DND-41 (cell line): ENCODE data around the gene SHC4.

Experiments
- ATAC-seq: fragments of 200-7000 bp; cut with Tn5 transposase; 3 replicates; pipeline ENCODE4 v1.9.1; 2021; ENCODE audit warnings: low read depth; ENCODE audit not compliant: insufficient read depth
- DNase-seq: peaks from one replicate; pipeline ENCODE4 v3.0.0-alpha.2; 2020
- H2AFZ ChIP-seq: 2 replicates; pipeline ENCODE4 v1.6.0; 2012; ENCODE audit warnings: low read depth, low read length
- H3K27ac ChIP-seq: 2 replicates; pipeline ENCODE4 v1.5.1; 2012; ENCODE audit warnings: low read length, inconsistent platforms
- H3K27me3 ChIP-seq: fragments of 200-600 bp; sonication (generic); 2 replicates; pipeline ENCODE4 v1.6.0; 2012; ENCODE audit warnings: low read length, mild to moderate bottlenecking, inconsistent platforms; ENCODE audit not compliant: insufficient read depth, poor library complexity
- H3K36me3 ChIP-seq: 2 replicates; pipeline ENCODE4 v1.5.1; 2012; ENCODE audit warnings: low read length, inconsistent platforms; ENCODE audit not compliant: insufficient read depth
- H3K4me1 ChIP-seq: 2 replicates; pipeline ENCODE4 v1.5.1; 2012; ENCODE audit warnings: mild to moderate bottlenecking, low read length; ENCODE audit not compliant: insufficient read depth
- H3K4me2 ChIP-seq: 2 replicates; pipeline ENCODE4 v1.6.0; 2012; ENCODE audit warnings: mild to moderate bottlenecking, moderate library complexity, low read length, inconsistent platforms; ENCODE audit not compliant: insufficient read depth
- H3K4me3 ChIP-seq, 2 experiments: fragments of 200-600 bp in 1 of 2; shearing (Covaris generic) in 1 of 2; 2 replicates each; pipeline ENCODE4 v1.5.1; 2012 to 2016; ENCODE audit warnings: inconsistent platforms in 2 of 2, low read length in 2 of 2, mild to moderate bottlenecking in 2 of 2, low read depth in 1 of 2, moderate library complexity in 1 of 2
- H3K79me2 ChIP-seq: 2 replicates; pipeline ENCODE4 v1.6.0; 2012; ENCODE audit warnings: low read length, inconsistent platforms; ENCODE audit not compliant: insufficient read depth
- H3K9ac ChIP-seq: 2 replicates; pipeline ENCODE4 v1.6.0; 2012; ENCODE audit warnings: low read depth, mild to moderate bottlenecking, inconsistent platforms, low read length, moderate library complexity
- H3K9me3 ChIP-seq: 2 replicates; pipeline ENCODE4 v1.5.1; 2012; ENCODE audit warnings: low read length, moderate library complexity, mild to moderate bottlenecking, inconsistent platforms; ENCODE audit not compliant: insufficient read depth, severe bottlenecking
- H4K20me1 ChIP-seq: 2 replicates; pipeline ENCODE4 v1.6.0; 2012; ENCODE audit warnings: low read length; ENCODE audit not compliant: insufficient read depth
- EZH2 ChIP-seq: IDR thresholded peaks from 3 replicates; pipeline ENCODE4 v1.6.1; 2012; ENCODE audit warnings: borderline replicate concordance, low read depth, mild to moderate bottlenecking, moderate library complexity, low read length, inconsistent platforms; ENCODE audit not compliant: severe bottlenecking
- TF ChIP-seq, protein P1 (sequence below): IDR thresholded peaks from 2 replicates; pipeline ENCODE4 v1.5.1; 2012; ENCODE audit warnings: borderline replicate concordance, low read length, moderate library complexity, mild to moderate bottlenecking; ENCODE audit not compliant: poor library complexity, severe bottlenecking; ENCODE audit errors: extremely low read depth

The SHC4 gene

DNA sequence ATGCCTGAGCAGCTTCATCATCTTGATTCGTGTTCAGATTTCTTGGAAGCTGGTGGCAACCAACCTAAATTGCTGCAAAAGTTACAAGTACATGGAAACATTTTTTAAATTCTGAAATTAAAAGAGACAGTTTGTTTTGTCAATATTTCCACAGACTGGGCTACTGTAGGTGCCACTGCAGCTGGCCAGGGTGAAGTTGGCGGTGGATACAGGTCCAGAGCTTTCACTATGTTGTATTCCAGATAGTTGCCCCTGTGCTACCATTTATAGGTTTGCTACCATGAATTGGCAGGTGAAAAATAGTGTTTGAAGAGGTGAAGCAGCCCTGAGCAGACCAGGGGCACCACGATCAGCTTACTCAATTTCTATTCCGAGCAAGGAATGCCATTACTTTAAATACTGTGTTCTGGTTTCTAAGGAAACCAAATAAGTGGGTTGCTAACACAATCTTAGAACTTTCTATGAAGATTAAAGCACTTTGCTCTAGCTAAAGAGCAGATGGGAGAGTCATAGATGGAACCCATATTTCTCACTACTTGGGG is 21.2 kb upstream of the SHC4 start:
- no peak for DNase-seq
- Histone ChIP-seq H3K36me3 (no peaks in the 10 kb centered on the region), H3K27ac (no peak overlapping the region), H3K4me1 (no peaks in the 10 kb centered on the region), H3K9me3 (no peaks in the 10 kb centered on the region), H2AFZ (no peak overlapping the region), H3K27me3 (no peaks in the 10 kb centered on the region), H3K79me2 (no peaks in the 10 kb centered on the region), H3K9ac (no peak overlapping the region), H4K20me1 (no peaks in the 10 kb centered on the region), H3K4me2 (no peak overlapping the region), H3K4me3 (no peak overlapping the region)
- TF ChIP-seq, protein P1, sequence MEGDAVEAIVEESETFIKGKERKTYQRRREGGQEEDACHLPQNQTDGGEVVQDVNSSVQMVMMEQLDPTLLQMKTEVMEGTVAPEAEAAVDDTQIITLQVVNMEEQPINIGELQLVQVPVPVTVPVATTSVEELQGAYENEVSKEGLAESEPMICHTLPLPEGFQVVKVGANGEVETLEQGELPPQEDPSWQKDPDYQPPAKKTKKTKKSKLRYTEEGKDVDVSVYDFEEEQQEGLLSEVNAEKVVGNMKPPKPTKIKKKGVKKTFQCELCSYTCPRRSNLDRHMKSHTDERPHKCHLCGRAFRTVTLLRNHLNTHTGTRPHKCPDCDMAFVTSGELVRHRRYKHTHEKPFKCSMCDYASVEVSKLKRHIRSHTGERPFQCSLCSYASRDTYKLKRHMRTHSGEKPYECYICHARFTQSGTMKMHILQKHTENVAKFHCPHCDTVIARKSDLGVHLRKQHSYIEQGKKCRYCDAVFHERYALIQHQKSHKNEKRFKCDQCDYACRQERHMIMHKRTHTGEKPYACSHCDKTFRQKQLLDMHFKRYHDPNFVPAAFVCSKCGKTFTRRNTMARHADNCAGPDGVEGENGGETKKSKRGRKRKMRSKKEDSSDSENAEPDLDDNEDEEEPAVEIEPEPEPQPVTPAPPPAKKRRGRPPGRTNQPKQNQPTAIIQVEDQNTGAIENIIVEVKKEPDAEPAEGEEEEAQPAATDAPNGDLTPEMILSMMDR: no peak
- no peak for TF ChIP-seq EZH2
- no peak for ATAC-seq

DNA sequence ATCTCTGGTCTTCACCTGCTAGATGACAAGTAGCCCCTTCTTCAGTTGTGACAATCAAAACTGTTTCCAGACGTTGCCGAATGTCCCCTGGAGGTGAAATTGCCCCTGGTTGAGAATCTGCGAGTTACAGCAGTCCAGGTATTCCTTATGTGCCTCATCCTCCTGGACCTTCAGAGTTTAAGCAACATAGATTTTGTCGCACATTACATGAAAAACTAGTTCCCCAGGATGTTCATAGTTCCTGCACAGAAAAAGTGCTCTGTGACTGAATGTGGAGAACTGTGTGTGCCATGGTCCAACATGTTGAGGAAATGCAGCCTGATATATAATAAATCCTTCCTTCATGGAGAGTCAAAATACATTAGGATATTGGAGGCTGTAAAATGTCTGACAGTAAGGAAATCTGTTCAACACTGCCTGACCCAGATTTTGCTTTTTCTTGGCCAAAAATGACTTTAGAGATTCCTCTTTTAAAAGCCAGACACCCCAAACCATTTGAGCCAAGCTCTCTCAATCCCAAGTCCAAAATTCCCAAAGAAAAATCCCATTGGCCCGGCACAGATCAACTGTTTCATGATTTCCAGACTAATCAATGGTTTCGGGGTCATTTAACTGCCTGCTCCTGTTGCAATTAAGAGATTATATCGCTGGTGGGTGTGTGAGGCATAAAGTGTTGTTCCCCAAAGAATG is 20.4 kb upstream of the SHC4 start:
- TF ChIP-seq, protein P1: no peak
- no peak for TF ChIP-seq EZH2
- no peak for DNase-seq
- Histone ChIP-seq H3K36me3 (no peaks in the 10 kb centered on the region), H3K4me3 (no peak overlapping the region), H3K79me2 (no peaks in the 10 kb centered on the region), H3K9me3 (no peaks in the 10 kb centered on the region), H3K4me1 (no peaks in the 10 kb centered on the region), H3K27me3 (no peaks in the 10 kb centered on the region), H3K27ac (no peak overlapping the region), H2AFZ (no peak overlapping the region), H3K4me2 (no peak overlapping the region), H3K9ac (no peak overlapping the region), H4K20me1 (no peaks in the 10 kb centered on the region)
- ATAC-seq: no peak

DNA sequence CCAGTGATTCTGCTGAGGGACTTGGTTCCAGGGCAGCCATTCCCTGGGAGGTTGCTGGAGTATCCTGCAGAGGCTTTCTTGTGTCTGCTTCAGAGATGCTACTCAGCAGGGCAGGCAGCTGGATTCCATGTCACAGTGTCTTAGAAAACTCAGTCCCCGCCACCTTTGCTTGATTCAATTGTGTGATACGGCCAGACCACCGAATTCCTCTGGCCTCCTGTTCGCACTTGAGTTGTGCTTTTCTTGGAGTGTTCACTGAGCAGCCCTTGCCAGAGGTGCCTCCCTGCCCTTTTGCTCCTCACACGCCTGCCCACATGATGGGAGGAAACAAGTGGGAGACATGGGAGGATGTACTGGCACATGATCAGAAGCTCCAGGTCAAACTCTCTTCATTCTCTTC is 19.6 kb upstream of the SHC4 start:
- Histone ChIP-seq H2AFZ (no peak overlapping the region), H4K20me1 (no peaks in the 10 kb centered on the region), H3K79me2 (no peaks in the 10 kb centered on the region), H3K4me3 (no peak overlapping the region), H3K9me3 (no peaks in the 10 kb centered on the region), H3K36me3 (no peaks in the 10 kb centered on the region), H3K4me2 (no peak overlapping the region), H3K27ac (no peak overlapping the region), H3K27me3 (no peaks in the 10 kb centered on the region), H3K9ac (no peak overlapping the region), H3K4me1 (peaks cover 6% of the 10 kb centered on the region)
- no peak for ATAC-seq
- no peak for TF ChIP-seq EZH2
- TF ChIP-seq, protein P1: no peak
- no peak for DNase-seq
